IMR-90 (cell line): ENCODE measurements around the gene SNX27. TPM values are rescaled to one million over a fixed set of nuclear protein-coding genes. Genes with fewer than 3 reads are reported as not detected.

Experiments used
- ATAC-seq: fragments of 200-7000 bp; cut with Tn5 transposase; 2 replicates; pipeline ENCODE4 v1.9.1; 2020; ENCODE audit warnings: low read depth, mild to moderate bottlenecking, moderate library complexity
- BruUV-seq: library from RNA; stranded (reverse); fragments of 400-500 nt; replicated peaks from 2 replicates; lab custom pipeline; 2021; lab: Mats Ljungman, UMichigan
- CTCF ChIA-PET: fragments of 300-600 bp; formaldehyde crosslinking; extraction: SDS; loops from one replicate; lab custom pipeline; 2021; ENCODE audit warnings: antibody characterized with exemption; lab: Yijun Ruan, JAX
- POLR2A ChIA-PET: fragments of 300-600 bp; sonication (Branson Sonifier 250); formaldehyde crosslinking; loops from one replicate; lab custom pipeline; 2022; ENCODE audit warnings: antibody characterized with exemption; ENCODE audit not compliant: unreplicated experiment; lab: Charles Lee
- DNase-seq: peaks from one replicate; pipeline ENCODE4 v3.0.0; 2013
- H2AFZ ChIP-seq: replicated peaks from 2 replicates; pipeline ENCODE3; 2013; ENCODE audit warnings: low read length, mild to moderate bottlenecking; ENCODE audit not compliant: poor library complexity
- H2AK5ac ChIP-seq: 2 replicates; pipeline ENCODE4 v1.6.1; 2013; ENCODE audit warnings: low read depth, low read length, inconsistent platforms
- H2AK9ac ChIP-seq: replicated peaks from 2 replicates; pipeline ENCODE3; 2013; ENCODE audit warnings: mild to moderate bottlenecking, low read depth, low read length, moderate library complexity; ENCODE audit not compliant: poor library complexity
- H2BK120ac ChIP-seq: 2 replicates; pipeline ENCODE4 v1.6.1; 2013; ENCODE audit warnings: low read depth, low read length, inconsistent platforms
- H2BK15ac ChIP-seq: 3 replicates; pipeline ENCODE4 v1.6.1; 2013; ENCODE audit warnings: low read depth, low read length, inconsistent platforms
- H2BK20ac ChIP-seq: 2 replicates; pipeline ENCODE4 v1.6.1; 2013; ENCODE audit warnings: low read depth, mild to moderate bottlenecking, inconsistent platforms, low read length, moderate library complexity
- H2BK5ac ChIP-seq: 2 replicates; pipeline ENCODE4 v1.6.1; 2013; ENCODE audit warnings: mild to moderate bottlenecking, low read depth, low read length, inconsistent platforms; ENCODE audit not compliant: poor library complexity, severe bottlenecking
- H3K14ac ChIP-seq: replicated peaks from 2 replicates; pipeline ENCODE4 v1.6.1; 2013; ENCODE audit warnings: low read depth, low read length, inconsistent platforms
- H3K18ac ChIP-seq: 2 replicates; pipeline ENCODE4 v1.6.1; 2013; ENCODE audit warnings: low read depth, low read length, control low read depth
- H3K23ac ChIP-seq: 2 replicates; pipeline ENCODE4 v1.6.1; 2013; ENCODE audit warnings: low read depth, low read length, inconsistent platforms
- H3K27ac ChIP-seq: 2 replicates; pipeline ENCODE4 v1.5.1; 2013; ENCODE audit warnings: mild to moderate bottlenecking, control low read depth, low read length; ENCODE audit not compliant: insufficient read depth
- H3K27me3 ChIP-seq: 2 replicates; pipeline ENCODE4 v1.6.1; 2013; ENCODE audit warnings: low read length; ENCODE audit not compliant: control insufficient read depth, insufficient read depth
- H3K36me3 ChIP-seq: 2 replicates; pipeline ENCODE4 v1.6.1; 2013; ENCODE audit warnings: low read length, mixed read lengths; ENCODE audit not compliant: control insufficient read depth, insufficient read depth
- H3K4ac ChIP-seq: 2 replicates; pipeline ENCODE4 v1.6.1; 2013; ENCODE audit warnings: low read depth, low read length, inconsistent platforms
- H3K4me1 ChIP-seq: 2 replicates; pipeline ENCODE4 v1.6.1; 2013; ENCODE audit warnings: low read length, mixed read lengths; ENCODE audit not compliant: control insufficient read depth, insufficient read depth
- H3K4me2 ChIP-seq: 2 replicates; pipeline ENCODE4 v1.6.1; 2013; ENCODE audit warnings: low read depth, mild to moderate bottlenecking, control low read depth, low read length, moderate library complexity
- H3K4me3 ChIP-seq: 2 replicates; pipeline ENCODE4 v1.5.1; 2013; ENCODE audit warnings: low read depth, mild to moderate bottlenecking, control low read depth, low read length, moderate library complexity; ENCODE audit not compliant: insufficient read depth
- H3K56ac ChIP-seq: 2 replicates; pipeline ENCODE4 v1.6.1; 2013; ENCODE audit warnings: low read length, inconsistent platforms; ENCODE audit not compliant: insufficient read depth; ENCODE audit errors: extremely low read depth
- H3K79me1 ChIP-seq, 2 experiments: 2 replicates each; pipeline ENCODE4 v1.6.1; 2013; ENCODE audit warnings: low read length in 2 of 2, inconsistent platforms in 1 of 2, low read depth in 1 of 2
- H3K9ac ChIP-seq: 2 replicates; pipeline ENCODE4 v1.6.1; 2013; ENCODE audit warnings: low read depth, low read length, control low read depth
- H3K9me1 ChIP-seq: 2 replicates; pipeline ENCODE4 v1.6.1; 2013; ENCODE audit warnings: low read length, inconsistent platforms; ENCODE audit not compliant: insufficient read depth
- H3K9me3 ChIP-seq: 2 replicates; pipeline ENCODE4 v1.6.1; 2013; ENCODE audit warnings: low read length; ENCODE audit not compliant: control insufficient read depth, insufficient read depth
- H4K20me1 ChIP-seq: 2 replicates; pipeline ENCODE4 v1.6.1; 2013; ENCODE audit warnings: low read length, inconsistent platforms; ENCODE audit not compliant: insufficient read depth
- H4K5ac ChIP-seq: 2 replicates; pipeline ENCODE4 v1.6.1; 2013; ENCODE audit warnings: mild to moderate bottlenecking, low read depth, low read length, control low read depth
- H4K8ac ChIP-seq, 2 experiments: 2 replicates each; pipeline ENCODE4 v1.6.1; 2013; ENCODE audit warnings: low read depth in 2 of 2, low read length in 2 of 2, control low read depth in 1 of 2, inconsistent platforms in 1 of 2
- H4K91ac ChIP-seq: 2 replicates; pipeline ENCODE4 v1.6.1; 2013; ENCODE audit warnings: low read depth, low read length, inconsistent platforms; ENCODE audit not compliant: insufficient read depth
- BHLHE40 ChIP-seq: fragments of 150-350 bp; IDR thresholded peaks from 2 replicates; pipeline ENCODE4 v1.6.1; 2016; ENCODE audit warnings: mild to moderate bottlenecking, low read depth, low read length
- CEBPB ChIP-seq: IDR thresholded peaks from 2 replicates; pipeline ENCODE4 v1.6.1; 2012; ENCODE audit warnings: low read depth, low read length, improper control_type of control experiment
- FOS ChIP-seq: fragments of 150-350 bp; IDR thresholded peaks from 2 replicates; pipeline ENCODE4 v1.6.1; 2016; ENCODE audit warnings: low read depth, low read length
- MAFK ChIP-seq: IDR thresholded peaks from 2 replicates; pipeline ENCODE4 v1.6.1; 2012; ENCODE audit warnings: low read depth, low read length, improper control_type of control experiment
- RAD21 ChIP-seq: IDR thresholded peaks from 2 replicates; pipeline ENCODE4 v1.6.1; 2012; ENCODE audit warnings: low read length, improper control_type of control experiment
- RFX5 ChIP-seq: IDR thresholded peaks from 2 replicates; pipeline ENCODE4 v1.8.0; 2012; ENCODE audit warnings: low read depth, mild to moderate bottlenecking, low read length, moderate library complexity
- SMC3 ChIP-seq: fragments of 150-350 bp; IDR thresholded peaks from 2 replicates; pipeline ENCODE4 v1.6.1; 2016; ENCODE audit warnings: low read depth, mild to moderate bottlenecking, antibody characterized with exemption, low read length, moderate library complexity
- USF2 ChIP-seq: fragments of 150-350 bp; IDR thresholded peaks from 2 replicates; pipeline ENCODE4 v1.6.1; 2017; ENCODE audit warnings: mild to moderate bottlenecking, antibody characterized with exemption, low read length, low read depth
- WGBS, 2 experiments: methylation state at CpG; one replicate each; pipeline versions ENCODE4 v1.1.5 to v1.1.7; 2013; ENCODE audit warnings: missing lambda C conversion rate in 2 of 2; ENCODE audit not compliant: insufficient read length in 1 of 2; ENCODE audit errors: extremely low coverage in 2 of 2; 5-methylcytosine and 5-hydroxymethylcytosine counted together
- dilution Hi-C: fragments of 300-500 bp; cut with HindIII; formaldehyde crosslinking; loops from one replicate; pipeline ENCODE4 v1.14.3; 2018; ENCODE audit warnings: low sequenced_read_pairs; ENCODE audit not compliant: unreplicated experiment
- in situ Hi-C: fragments of 300-500 bp; cut with MboI; formaldehyde crosslinking; loops from 3 replicates; pipeline ENCODE4 v1.14.3; 2019; ENCODE audit warnings: low sequenced_read_pairs, inconsistent platforms, mixed read lengths
- intact Hi-C: fragments of 100-400 bp; cut with micrococcal nuclease; formaldehyde crosslinking; loops from 2 replicates; pipeline ENCODE4 v1.10.0; 2022
- polyA plus RNA-seq, 3 experiments: library from polyadenylated mRNA; depleted of rRNA; stranded (reverse); fragments of >200 nt; gene quantifications; 2 replicates each; pipeline ENCODE4 v1.2.3, GENCODE V29; 2012; ENCODE audit warnings: low replicate concordance in 1 of 3
- total RNA-seq: library from RNA; depleted of rRNA; stranded (reverse); fragments of >200 nt; gene quantifications from 2 replicates; pipeline ENCODE4 v1.2.3, GENCODE V29; 2012
- TF ChIP-seq, protein P1 (sequence below): conservative IDR thresholded peaks from 2 replicates; pipeline ENCODE4 v1.5.1; 2012; ENCODE audit warnings: mild to moderate bottlenecking, low read depth, low read length, improper control_type of control experiment

SNX27 gene
- total and polyA plus RNA-seq, 2 of the 4 experiments (the other 2 are of a cell fraction): 12.3 to 25.6 TPM

DNA sequence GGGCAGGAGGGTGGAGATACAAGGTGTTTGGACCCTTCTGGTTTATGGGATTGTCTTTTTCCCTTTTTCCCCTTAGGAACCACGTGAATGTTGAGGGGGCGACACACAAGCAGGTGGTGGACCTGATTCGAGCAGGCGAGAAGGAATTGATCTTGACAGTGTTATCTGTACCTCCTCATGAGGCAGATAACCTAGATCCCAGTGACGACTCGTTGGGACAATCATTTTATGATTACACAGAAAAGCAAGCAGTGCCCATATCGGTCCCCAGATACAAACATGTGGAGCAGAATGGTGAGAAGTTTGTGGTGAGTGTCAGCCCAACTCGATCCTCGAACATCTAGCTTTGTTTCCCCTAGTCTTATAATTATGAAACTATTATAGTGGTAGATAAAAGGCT, 27.0 kb downstream of the SNX27 start:
- H2AK9ac ChIP-seq: no peak overlapping the region
- H3K27me3 ChIP-seq: no peaks in the 10 kb centered on the region
- intact Hi-C loops: no loop called here
- H3K18ac ChIP-seq: no peak overlapping the region
- H3K4me3 ChIP-seq: no peak overlapping the region
- in situ Hi-C loops: no loop called here
- H3K9me3 ChIP-seq: no peaks in the 10 kb centered on the region
- no peaks in the 10 kb centered on the region; the same call in none of the 2 replicates for H4K20me1 ChIP-seq
- H4K5ac ChIP-seq: no peak overlapping the region
- H3K36me3 ChIP-seq: no peaks in the 10 kb centered on the region; the same call in 1 of the 2 replicates
- peak overlapping the region; percentile 67 for H3K4ac ChIP-seq
- peak overlapping the region; percentile 24; the same call in 1 of the 2 replicates for H3K14ac ChIP-seq
- dilution Hi-C loops: no loop called here
- peaks cover 9% of the 10 kb centered on the region for H3K9me1 ChIP-seq
- peak overlapping the region; percentile 9; the same call in 1 of the 2 replicates for H2AK5ac ChIP-seq
- no CpG with 5 or more reads among the region's 9 CpGs for WGBS, 2 experiments
- CTCF ChIA-PET: no interaction called here
- H3K9ac ChIP-seq: no peak overlapping the region
- H3K23ac ChIP-seq: peak overlapping the region; percentile 9; the same call in 1 of the 2 replicates
- no peak overlapping the region for H3K27ac ChIP-seq
- peaks cover 25 to 54% of the 10 kb centered on the region in 2 experiments for H3K79me1 ChIP-seq
- DNase-seq (no peak), ATAC-seq (no peak)
- H2BK20ac ChIP-seq: peak overlapping the region; percentile 48
- POLR2A ChIA-PET: interaction anchor here (0.6 kb wide), 1 partner anchor 203 kb away, joined by 7 read pairs; no protein-coding TSS in a partner anchor
- peaks cover 11% of the 10 kb centered on the region for H3K4me1 ChIP-seq
- no peak overlapping the region for H4K8ac ChIP-seq
- no peak overlapping the region for H2AFZ ChIP-seq
- H3K56ac ChIP-seq: no peak overlapping the region
- TF ChIP-seq CEBPB: no peak
- TF ChIP-seq SMC3: no peak
- no peak for TF ChIP-seq RFX5
- no peak for TF ChIP-seq USF2
- no peak for TF ChIP-seq BHLHE40
- no peak for TF ChIP-seq FOS
- TF ChIP-seq, protein P1, sequence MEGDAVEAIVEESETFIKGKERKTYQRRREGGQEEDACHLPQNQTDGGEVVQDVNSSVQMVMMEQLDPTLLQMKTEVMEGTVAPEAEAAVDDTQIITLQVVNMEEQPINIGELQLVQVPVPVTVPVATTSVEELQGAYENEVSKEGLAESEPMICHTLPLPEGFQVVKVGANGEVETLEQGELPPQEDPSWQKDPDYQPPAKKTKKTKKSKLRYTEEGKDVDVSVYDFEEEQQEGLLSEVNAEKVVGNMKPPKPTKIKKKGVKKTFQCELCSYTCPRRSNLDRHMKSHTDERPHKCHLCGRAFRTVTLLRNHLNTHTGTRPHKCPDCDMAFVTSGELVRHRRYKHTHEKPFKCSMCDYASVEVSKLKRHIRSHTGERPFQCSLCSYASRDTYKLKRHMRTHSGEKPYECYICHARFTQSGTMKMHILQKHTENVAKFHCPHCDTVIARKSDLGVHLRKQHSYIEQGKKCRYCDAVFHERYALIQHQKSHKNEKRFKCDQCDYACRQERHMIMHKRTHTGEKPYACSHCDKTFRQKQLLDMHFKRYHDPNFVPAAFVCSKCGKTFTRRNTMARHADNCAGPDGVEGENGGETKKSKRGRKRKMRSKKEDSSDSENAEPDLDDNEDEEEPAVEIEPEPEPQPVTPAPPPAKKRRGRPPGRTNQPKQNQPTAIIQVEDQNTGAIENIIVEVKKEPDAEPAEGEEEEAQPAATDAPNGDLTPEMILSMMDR: no peak
- TF ChIP-seq MAFK: no peak
- TF ChIP-seq RAD21: no peak
- peak overlapping the region; percentile 39; the same call in 1 of the 2 replicates for H2BK120ac ChIP-seq
- H3K4me2 ChIP-seq: no peak overlapping the region
- H2BK15ac ChIP-seq: peak overlapping the region; percentile 31; the same call in 1 of the 3 replicates
- BruUV-seq: no TSS peak
- no peak overlapping the region for H2BK5ac ChIP-seq
- 0 out of 2 replicates have a peak overlapping the region, but pooled peaks have one; percentile 20 for H4K91ac ChIP-seq
